ENCODE measurements around the gene SCN8A.

- no peak for TF ChIP-seq CTCF (IDR thresholded peaks at IDR 0.05; ENCODE audit: extremely low read depth in 1 of 2, insufficient read depth in 1 of 2, low read depth in 1 of 2, low read length in 2 of 2)
- no peak for TF ChIP-seq MAX (IDR thresholded peaks at IDR 0.05; ENCODE audit: insufficient read depth, insufficient read length)
- TF ChIP-seq JUN (IDR thresholded peaks at IDR 0.05; ENCODE audit: borderline replicate concordance, insufficient read depth, insufficient read length, low read depth), result no peak
- no peak for TF ChIP-seq EZH2 (IDR thresholded peaks at IDR 0.05; ENCODE audit: borderline replicate concordance, low read depth, low read length, severe bottlenecking)
- no peak for TF ChIP-seq MYC (IDR thresholded peaks at IDR 0.05; ENCODE audit: low read depth, low read length)
- TF ChIP-seq POLR2A (IDR thresholded peaks at IDR 0.05; ENCODE audit: low read depth, low read length), result no peak
- TF ChIP-seq FOS (IDR thresholded peaks at IDR 0.05; ENCODE audit: borderline replicate concordance, insufficient read depth, low read length), result no peak
- no peak for TF ChIP-seq POLR2AphosphoS5 (IDR thresholded peaks at IDR 0.05; ENCODE audit: insufficient read depth, low read depth, low read length)
- TF ChIP-seq GATA2 (IDR thresholded peaks at IDR 0.05; ENCODE audit: insufficient read depth, insufficient read length, low read depth, low read length), result no peak
Measured at GRCh38 chr12:51700887-51701286, 109.9 kb downstream of the SCN8A start.

Data from endothelial cell of umbilical vein (primary cell).